ENCODE data around the gene NHSL1. TPM values are rescaled to one million over a fixed set of nuclear protein-coding genes. Genes with fewer than 3 reads are reported as not detected.

Gene NHSL1
- total RNA-seq, 6 experiments from 2014 or later: 19.8 to 54.2 (median 28.5) TPM

GRCh38 chr6:138538390-138539031 is 39.2 kb upstream of the NHSL1 start:
- TF ChIP-seq CTCF (IDR thresholded peaks at IDR 0.05) (no peak), POLR2A (IDR thresholded peaks at IDR 0.05) (no peak)
- peak; percentile 36 to 63 (median 62) for DNase-seq
- intact Hi-C loops (cut with DNase I): no loop called here
- Histone ChIP-seq H3K4me1 (peaks cover 0 to 24% (median 5%) of the 10 kb centered on the region in 4 donors), H3K9me3 (no peaks in the 10 kb centered on the region), H3K4me3 (peak overlapping the region in 1 of 3 donors; percentile 1), H3K27me3 (no peaks in the 10 kb centered on the region), H3K36me3 (no peaks in the 10 kb centered on the region), H3K27ac (peak overlapping the region; percentile 18 to 68 (median 60))
- WGBS (ENCODE audit: insufficient coverage, low coverage, low lambda C conversion rate, missing lambda C conversion rate): 21% methylated on average over 7 of the region's 7 CpGs
- ATAC-seq: peak; percentile 64 to 81 (median 77)

GRCh38 chr6:138537106-138537505 is 37.8 kb upstream of the NHSL1 start:
- H3K27me3 ChIP-seq: no peaks in the 10 kb centered on the region
- peaks cover 0 to 19% (median 4%) of the 10 kb centered on the region in 4 donors for H3K4me1 ChIP-seq
- no peak overlapping the region for H3K4me3 ChIP-seq
- intact Hi-C loops (cut with DNase I): no loop called here
- TF ChIP-seq CTCF (IDR thresholded peaks at IDR 0.05) (no peak), POLR2A (IDR thresholded peaks at IDR 0.05) (no peak)
- no peaks in the 10 kb centered on the region for H3K9me3 ChIP-seq
- no peak for DNase-seq
- 29% methylated on average over 4 of the region's 4 CpGs for WGBS (ENCODE audit: insufficient coverage, low coverage, low lambda C conversion rate, missing lambda C conversion rate)
- H3K36me3 ChIP-seq: no peaks in the 10 kb centered on the region
- peak overlapping the region in 1 of 3 donors; percentile 18 for H3K27ac ChIP-seq
- ATAC-seq: peak in 2 of 4 donors; percentile 42 to 44

- Histone ChIP-seq H3K4me1 (peaks cover 0 to 8% (median 4%) of the 10 kb centered on the region in 4 donors), H3K36me3 (no peaks in the 10 kb centered on the region), H3K27ac (no peak overlapping the region), H3K4me3 (no peak overlapping the region), H3K27me3 (no peaks in the 10 kb centered on the region), H3K9me3 (no peaks in the 10 kb centered on the region)
- ATAC-seq (no peak), DNase-seq (no peak)
- 74% methylated on average over 6 of the region's 6 CpGs for WGBS (ENCODE audit: insufficient coverage, low coverage, low lambda C conversion rate, missing lambda C conversion rate)
- intact Hi-C loops (cut with DNase I): no loop called here
- TF ChIP-seq POLR2A (IDR thresholded peaks at IDR 0.05) (no peak), CTCF (IDR thresholded peaks at IDR 0.05) (no peak)
These were observed 36.6 kb upstream of the NHSL1 start for GRCh38 chr6:138535728-138536455.

- WGBS (ENCODE audit: insufficient coverage, low coverage, low lambda C conversion rate, missing lambda C conversion rate): 25% methylated on average over 1 of the region's 2 CpGs
- no peak overlapping the region for H3K27ac ChIP-seq
- TF ChIP-seq POLR2A (IDR thresholded peaks at IDR 0.05) (no peak), CTCF (IDR thresholded peaks at IDR 0.05) (no peak)
- no peak for DNase-seq
- intact Hi-C loops (cut with DNase I): no loop called here
- H3K4me1 ChIP-seq: peaks cover 0 to 5% (median 2%) of the 10 kb centered on the region in 4 donors
- no peak for ATAC-seq
- no peak overlapping the region for H3K4me3 ChIP-seq
- H3K9me3 ChIP-seq: no peaks in the 10 kb centered on the region
- no peaks in the 10 kb centered on the region for H3K36me3 ChIP-seq
- H3K27me3 ChIP-seq: no peaks in the 10 kb centered on the region
These were observed 34.4 kb upstream of the NHSL1 start for GRCh38 chr6:138533667-138534066.

Measured in right lobe of liver (tissue), 6 donors.